Measurements from ENCODE around the gene CDHR5.

CDHR5 gene

GRCh38 chr11:624705-625635 is at the start of gene CDHR5:
Gene CDHR5, minus strand, starts transcription at chr11:624955. Its CDS starts 53 bp downstream, at chr11:624902.
- in situ Hi-C loops (cut with MboI; ENCODE audit: low sequenced_read_pairs, unreplicated experiment), result no loop called here
- TF ChIP-seq CTCF (IDR thresholded peaks at IDR 0.05; ENCODE audit: borderline replicate concordance, control extremely low read depth, extremely low read depth, insufficient read depth, missing control alignments), result no peak
- DNase-seq (ENCODE audit: low spot score), result no peak

- in situ Hi-C loops (cut with MboI; ENCODE audit: low sequenced_read_pairs, unreplicated experiment), result no loop called here
- DNase-seq (ENCODE audit: low spot score), result no peak
- no peak for TF ChIP-seq CTCF (IDR thresholded peaks at IDR 0.05; ENCODE audit: borderline replicate concordance, control extremely low read depth, extremely low read depth, insufficient read depth, missing control alignments)
Measured at GRCh38 chr11:674406-674805, 49.7 kb upstream of the CDHR5 start.

GRCh38 chr11:673866-674265 is 49.1 kb upstream of the CDHR5 start:
- DNase-seq (ENCODE audit: low spot score), result no peak
- in situ Hi-C loops (cut with MboI; ENCODE audit: low sequenced_read_pairs, unreplicated experiment), result no loop called here
- TF ChIP-seq CTCF (IDR thresholded peaks at IDR 0.05; ENCODE audit: borderline replicate concordance, control extremely low read depth, extremely low read depth, insufficient read depth, missing control alignments), result no peak

- no peak for DNase-seq (ENCODE audit: low spot score)
- no peak for TF ChIP-seq CTCF (IDR thresholded peaks at IDR 0.05; ENCODE audit: borderline replicate concordance, control extremely low read depth, extremely low read depth, insufficient read depth, missing control alignments)
- in situ Hi-C loops (cut with MboI; ENCODE audit: low sequenced_read_pairs, unreplicated experiment), result no loop called here
Measured at GRCh38 chr11:665704-666281, 41.0 kb upstream of the CDHR5 start.

GRCh38 chr11:665062-665703 is 40.4 kb upstream of the CDHR5 start:
- in situ Hi-C loops (cut with MboI; ENCODE audit: low sequenced_read_pairs, unreplicated experiment), result no loop called here
- TF ChIP-seq CTCF (IDR thresholded peaks at IDR 0.05; ENCODE audit: borderline replicate concordance, control extremely low read depth, extremely low read depth, insufficient read depth, missing control alignments), result no peak
- no peak for DNase-seq (ENCODE audit: low spot score)

- peak; percentile 68 for TF ChIP-seq CTCF (IDR thresholded peaks at IDR 0.05; ENCODE audit: borderline replicate concordance, control extremely low read depth, extremely low read depth, insufficient read depth, missing control alignments)
- peak; percentile 83 for DNase-seq (ENCODE audit: low spot score)
- in situ Hi-C loops (cut with MboI; ENCODE audit: low sequenced_read_pairs, unreplicated experiment), result no loop called here
Measured at GRCh38 chr11:662689-663274, 38.0 kb upstream of the CDHR5 start.
